Sigmoid colon (tissue), 4 donors: ENCODE results near the gene ANAPC5.

ENCODE experiments used
- POLR2A ChIP-seq, 2 donors: fragments of 450-650 bp; IDR thresholded peaks; one replicate each; pipeline ENCODE4 v1.6.1; 2016; ENCODE audit warnings: antibody characterized with exemption in 2 of 2, mild to moderate bottlenecking in 2 of 2, moderate library complexity in 2 of 2
- POLR2AphosphoS5 ChIP-seq, 4 donors: sonication (generic); formaldehyde crosslinking; IDR thresholded peaks; one replicate each; pipeline ENCODE4 v1.6.1; 2017; ENCODE audit warnings: antibody characterized with exemption in 4 of 4
- TF ChIP-seq, protein P1 (sequence below), 4 experiments: fragments of 450-650 bp in 3 of 4; fragments of 200-600 bp in 1 of 4; IDR thresholded peaks; one replicate each; pipeline ENCODE4 v1.5.1; 2016 to 2019; ENCODE audit warnings: antibody characterized with exemption in 4 of 4, mild to moderate bottlenecking in 3 of 4, moderate library complexity in 2 of 4

GRCh38 chr12:121397521-121397920 is 45.3 kb upstream of the ANAPC5 start:
- TF ChIP-seq POLR2AphosphoS5 (IDR thresholded peaks at IDR 0.05) (no peak), POLR2A (IDR thresholded peaks at IDR 0.05) (no peak)
- TF ChIP-seq, protein P1, sequence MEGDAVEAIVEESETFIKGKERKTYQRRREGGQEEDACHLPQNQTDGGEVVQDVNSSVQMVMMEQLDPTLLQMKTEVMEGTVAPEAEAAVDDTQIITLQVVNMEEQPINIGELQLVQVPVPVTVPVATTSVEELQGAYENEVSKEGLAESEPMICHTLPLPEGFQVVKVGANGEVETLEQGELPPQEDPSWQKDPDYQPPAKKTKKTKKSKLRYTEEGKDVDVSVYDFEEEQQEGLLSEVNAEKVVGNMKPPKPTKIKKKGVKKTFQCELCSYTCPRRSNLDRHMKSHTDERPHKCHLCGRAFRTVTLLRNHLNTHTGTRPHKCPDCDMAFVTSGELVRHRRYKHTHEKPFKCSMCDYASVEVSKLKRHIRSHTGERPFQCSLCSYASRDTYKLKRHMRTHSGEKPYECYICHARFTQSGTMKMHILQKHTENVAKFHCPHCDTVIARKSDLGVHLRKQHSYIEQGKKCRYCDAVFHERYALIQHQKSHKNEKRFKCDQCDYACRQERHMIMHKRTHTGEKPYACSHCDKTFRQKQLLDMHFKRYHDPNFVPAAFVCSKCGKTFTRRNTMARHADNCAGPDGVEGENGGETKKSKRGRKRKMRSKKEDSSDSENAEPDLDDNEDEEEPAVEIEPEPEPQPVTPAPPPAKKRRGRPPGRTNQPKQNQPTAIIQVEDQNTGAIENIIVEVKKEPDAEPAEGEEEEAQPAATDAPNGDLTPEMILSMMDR (IDR thresholded peaks at IDR 0.05), result no peak
